ENCODE results near the gene DNAJB5.

Gene DNAJB5

GRCh38 chr9:34994260-34994899, 4.8 kb downstream of the DNAJB5 start:
- Histone ChIP-seq H4K20me1 (ENCODE audit: insufficient read depth, low read length) (no peaks in the 10 kb centered on the region), H3K9ac (ENCODE audit: low read depth, low read length) (no peak overlapping the region), H2AFZ (ENCODE audit: low read depth, low read length) (no peak overlapping the region), H3K4me2 (ENCODE audit: insufficient read depth, low read length) (no peak overlapping the region), H3K36me3 (ENCODE audit: insufficient read depth, low read length) (0 out of 2 replicates have a peak, but pooled peaks cover 2% of the 10 kb centered on the region), H3K4me3 (ENCODE audit: low read depth in 1 of 2, low read length in 2 of 2) (no peak overlapping the region), H3K79me2 (ENCODE audit: insufficient read depth, low read length) (no peaks in the 10 kb centered on the region), H3K27ac (ENCODE audit: low read length) (no peak overlapping the region), H3K27me3 (ENCODE audit: insufficient read depth, low read length, poor library complexity) (no peaks in the 10 kb centered on the region), H3K9me3 (ENCODE audit: insufficient read depth, low read length, severe bottlenecking) (no peaks in the 10 kb centered on the region), H3K4me1 (ENCODE audit: insufficient read depth, low read length) (peaks cover 13% of the 10 kb centered on the region)
- no peak for DNase-seq
- ATAC-seq (ENCODE audit: insufficient read depth, low read depth): no peak
- peak; percentile 60 for TF ChIP-seq CTCF (IDR thresholded peaks at IDR 0.05; ENCODE audit: borderline replicate concordance, extremely low read depth, low read length, poor library complexity, severe bottlenecking)
- no peak for TF ChIP-seq EZH2 (IDR thresholded peaks at IDR 0.05; ENCODE audit: borderline replicate concordance, low read depth, low read length, severe bottlenecking)

GRCh38 chr9:34994900-34995669, 5.5 kb downstream of the DNAJB5 start:
- H4K20me1 ChIP-seq (ENCODE audit: insufficient read depth, low read length): no peaks in the 10 kb centered on the region
- no peak overlapping the region for H3K4me2 ChIP-seq (ENCODE audit: insufficient read depth, low read length)

GRCh38 chr9:34995670-34996060, 6.1 kb downstream of the DNAJB5 start:
- Histone ChIP-seq H3K9me3 (ENCODE audit: insufficient read depth, low read length, severe bottlenecking) (no peaks in the 10 kb centered on the region), H2AFZ (ENCODE audit: low read depth, low read length) (no peak overlapping the region), H3K27me3 (ENCODE audit: insufficient read depth, low read length, poor library complexity) (no peaks in the 10 kb centered on the region), H3K4me1 (ENCODE audit: insufficient read depth, low read length) (0 out of 2 replicates have a peak, but pooled peaks cover 2% of the 10 kb centered on the region), H3K27ac (ENCODE audit: low read length) (no peak overlapping the region), H3K4me3 (ENCODE audit: low read depth in 1 of 2, low read length in 2 of 2) (no peak overlapping the region), H3K79me2 (ENCODE audit: insufficient read depth, low read length) (no peaks in the 10 kb centered on the region), H3K36me3 (ENCODE audit: insufficient read depth, low read length) (0 out of 2 replicates have a peak, but pooled peaks cover 2% of the 10 kb centered on the region), H3K9ac (ENCODE audit: low read depth, low read length) (no peak overlapping the region), H3K4me2 (ENCODE audit: insufficient read depth, low read length) (no peak overlapping the region), H4K20me1 (ENCODE audit: insufficient read depth, low read length) (no peaks in the 10 kb centered on the region)
- no peak for DNase-seq
- ATAC-seq (ENCODE audit: insufficient read depth, low read depth): no peak
- TF ChIP-seq EZH2 (IDR thresholded peaks at IDR 0.05; ENCODE audit: borderline replicate concordance, low read depth, low read length, severe bottlenecking): no peak
- TF ChIP-seq CTCF (IDR thresholded peaks at IDR 0.05; ENCODE audit: borderline replicate concordance, extremely low read depth, low read length, poor library complexity, severe bottlenecking): no peak

More at GRCh38 chr9:34994900-34995669, 5.5 kb downstream of the DNAJB5 start:
- Histone ChIP-seq H3K27ac (ENCODE audit: low read length) (no peak overlapping the region), H3K36me3 (ENCODE audit: insufficient read depth, low read length) (0 out of 2 replicates have a peak, but pooled peaks cover 2% of the 10 kb centered on the region), H3K27me3 (ENCODE audit: insufficient read depth, low read length, poor library complexity) (no peaks in the 10 kb centered on the region), H3K4me3 (ENCODE audit: low read depth in 1 of 2, low read length in 2 of 2) (no peak overlapping the region), H2AFZ (ENCODE audit: low read depth, low read length) (no peak overlapping the region), H3K79me2 (ENCODE audit: insufficient read depth, low read length) (no peaks in the 10 kb centered on the region), H3K9me3 (ENCODE audit: insufficient read depth, low read length, severe bottlenecking) (no peaks in the 10 kb centered on the region), H3K9ac (ENCODE audit: low read depth, low read length) (no peak overlapping the region), H3K4me1 (ENCODE audit: insufficient read depth, low read length) (peaks cover 8% of the 10 kb centered on the region)
- ATAC-seq (ENCODE audit: insufficient read depth, low read depth) (no peak), DNase-seq (no peak)
- TF ChIP-seq EZH2 (IDR thresholded peaks at IDR 0.05; ENCODE audit: borderline replicate concordance, low read depth, low read length, severe bottlenecking) (no peak), CTCF (IDR thresholded peaks at IDR 0.05; ENCODE audit: borderline replicate concordance, extremely low read depth, low read length, poor library complexity, severe bottlenecking) (no peak)

All from DND-41 (cell line).